ENCODE results near the gene MAPRE3. TPM values are rescaled to one million over a fixed set of nuclear protein-coding genes. Genes with fewer than 3 reads are reported as not detected.
"Not testable (repeated sequence)": the region's sequence is repeated elsewhere in the genome, so short reads cannot be mapped to it uniquely, and the experiment has no call there.

MAPRE3 gene
- total RNA-seq (7.8 TPM), polyA plus RNA-seq (ENCODE audit: insufficient read depth in 1 of 8, insufficient read length in 8 of 8, low replicate concordance in 1 of 8) (10 to 100 TPM; 21.8 to 45.7 (median 28.4) TPM)
- long read RNA-seq, donor 1, partial matches to known transcripts: 0 of 1 reads
- long read RNA-seq, donor 1, other reads (novel, unspliced or antisense): 0 of 1 reads
- long read RNA-seq, donor 2: 0 reads
- long read RNA-seq, donor 3, transcript MAPRE3-203 (7 exons, 1,801 nt): minor isoform, 7 of 18 reads
- long read RNA-seq, donor 3, transcript MAPRE3-201 (7 exons, 1,892 nt): major isoform, 11 of 18 reads
- long read RNA-seq, donor 3, partial matches to known transcripts: 0 of 18 reads
- long read RNA-seq, donor 3, other reads (novel, unspliced or antisense): 0 of 18 reads
- long read RNA-seq, donor 4, partial matches to known transcripts: 0 of 7 reads
- long read RNA-seq, donor 4, other reads (novel, unspliced or antisense): 0 of 7 reads
- long read RNA-seq, donor 5, transcript MAPRE3-201 (7 exons, 1,892 nt): major isoform, 12 of 14 reads
- long read RNA-seq, donor 5, partial matches to known transcripts: 0 of 14 reads
- long read RNA-seq, donor 5, other reads (novel, unspliced or antisense): 0 of 14 reads
- long read RNA-seq, donor 6, transcript MAPRE3-201 (7 exons, 1,892 nt): major isoform, 21 of 29 reads
- long read RNA-seq, donor 6, partial matches to known transcripts: 0 of 29 reads
- long read RNA-seq, donor 6, other reads (novel, unspliced or antisense): 0 of 29 reads
- long read RNA-seq, donor 7, transcript MAPRE3-201 (7 exons, 1,892 nt): major isoform, 9 of 10 reads
- long read RNA-seq, donor 7, partial matches to known transcripts: 0 of 10 reads
- long read RNA-seq, donor 7, other reads (novel, unspliced or antisense): 0 of 10 reads
- long read RNA-seq, donor 8, transcript MAPRE3-201 (7 exons, 1,892 nt): major isoform, 6 of 9 reads
- long read RNA-seq, donor 8, partial matches to known transcripts: 0 of 9 reads
- long read RNA-seq, donor 8, other reads (novel, unspliced or antisense): 0 of 9 reads
- long read RNA-seq, donor 9, partial matches to known transcripts: 0 of 3 reads
- long read RNA-seq, donor 9, other reads (novel, unspliced or antisense): 0 of 3 reads
- long read RNA-seq, donor 10, transcript MAPRE3-201 (7 exons, 1,892 nt): major isoform, 9 of 39 reads
- long read RNA-seq, donor 10, partial matches to known transcripts: 28 of 39 reads
- long read RNA-seq, donor 10, other reads (novel, unspliced or antisense): 0 of 39 reads
- long read RNA-seq, donor 11, transcript MAPRE3-201 (7 exons, 1,892 nt): major isoform, 5 of 5 reads
- long read RNA-seq, donor 11, partial matches to known transcripts: 0 of 5 reads
- long read RNA-seq, donor 11, other reads (novel, unspliced or antisense): 0 of 5 reads

GRCh38 chr2:26970244-26970927, at the start of gene MAPRE3:
Gene MAPRE3, plus strand, starts transcription at chr2:26970637. Its CDS starts 51,582 bp downstream, at chr2:27022219.
- Histone ChIP-seq H3K4me1 (ENCODE audit: control insufficient read depth, insufficient read depth, low read length) (peaks cover 15% of the 10 kb centered on the region), H3K9me3 (replicated peaks; ENCODE audit: control insufficient read depth, low read depth, low read length) (no peaks in the 10 kb centered on the region), H3K27ac (ENCODE audit: low read length) (peak within 1 kb of the TSS; percentile 65), H3K36me3 (ENCODE audit: control insufficient read depth, insufficient read depth, low read length) (no peaks in the 10 kb centered on the region), H3K4me3 (ENCODE audit: low read length) (peak within 1 kb of the TSS; percentile 72), H3K27me3 (ENCODE audit: control insufficient read depth, insufficient read depth, low read length) (peaks cover 19% of the 10 kb centered on the region)
- under 1% methylated on average over 60 of the region's 69 CpGs for WGBS (ENCODE audit: insufficient coverage)
- DNase-seq: peak; percentile 88

- H3K27ac ChIP-seq (ENCODE audit: low read length): no peak overlapping the region
- WGBS (ENCODE audit: insufficient coverage): 82% methylated on average over 4 of the region's 5 CpGs
- peaks cover 7% of the 10 kb centered on the region for H3K27me3 ChIP-seq (ENCODE audit: control insufficient read depth, insufficient read depth, low read length)
- no peak overlapping the region for H3K4me3 ChIP-seq (ENCODE audit: low read length)
- peaks cover 8% of the 10 kb centered on the region for H3K4me1 ChIP-seq (ENCODE audit: control insufficient read depth, insufficient read depth, low read length)
- no peak for DNase-seq
- H3K9me3 ChIP-seq (replicated peaks; ENCODE audit: control insufficient read depth, low read depth, low read length): no peaks in the 10 kb centered on the region
- no peaks in the 10 kb centered on the region for H3K36me3 ChIP-seq (ENCODE audit: control insufficient read depth, insufficient read depth, low read length)
These were observed 49.1 kb upstream of the MAPRE3 start for GRCh38 chr2:26921323-26921722.

GRCh38 chr2:26922405-26923188, 47.8 kb upstream of the MAPRE3 start:
- no peak overlapping the region for H3K27ac ChIP-seq (ENCODE audit: low read length)
- no peaks in the 10 kb centered on the region for H3K9me3 ChIP-seq (replicated peaks; ENCODE audit: control insufficient read depth, low read depth, low read length)
- H3K27me3 ChIP-seq (ENCODE audit: control insufficient read depth, insufficient read depth, low read length): peaks cover 7% of the 10 kb centered on the region
- H3K4me3 ChIP-seq (ENCODE audit: low read length): no peak overlapping the region
- H3K36me3 ChIP-seq (ENCODE audit: control insufficient read depth, insufficient read depth, low read length): no peaks in the 10 kb centered on the region
- WGBS (ENCODE audit: insufficient coverage): 5% methylated on average over 2 of the region's 8 CpGs
- H3K4me1 ChIP-seq (ENCODE audit: control insufficient read depth, insufficient read depth, low read length): peaks cover 8% of the 10 kb centered on the region
- peak; percentile 59 for DNase-seq

- not testable (repeated sequence) for H3K27ac ChIP-seq (ENCODE audit: low read length); H3K27me3 ChIP-seq (ENCODE audit: control insufficient read depth, insufficient read depth, low read length); H3K4me1 ChIP-seq (ENCODE audit: control insufficient read depth, insufficient read depth, low read length); H3K4me3 ChIP-seq (ENCODE audit: low read length); H3K36me3 ChIP-seq (ENCODE audit: control insufficient read depth, insufficient read depth, low read length); H3K9me3 ChIP-seq (replicated peaks; ENCODE audit: control insufficient read depth, low read depth, low read length); DNase-seq
- no CpG with 5 or more reads among the region's 1 CpG for WGBS (ENCODE audit: insufficient coverage)
These were observed 47.3 kb upstream of the MAPRE3 start for GRCh38 chr2:26923189-26923466.

- peaks cover 9% of the 10 kb centered on the region for H3K27me3 ChIP-seq (ENCODE audit: control insufficient read depth, insufficient read depth, low read length)
- peaks cover 8% of the 10 kb centered on the region for H3K4me1 ChIP-seq (ENCODE audit: control insufficient read depth, insufficient read depth, low read length)
- no peak overlapping the region for H3K4me3 ChIP-seq (ENCODE audit: low read length)
- no peaks in the 10 kb centered on the region for H3K9me3 ChIP-seq (replicated peaks; ENCODE audit: control insufficient read depth, low read depth, low read length)
- H3K36me3 ChIP-seq (ENCODE audit: control insufficient read depth, insufficient read depth, low read length): no peaks in the 10 kb centered on the region
- no peak for DNase-seq
- WGBS (ENCODE audit: insufficient coverage): 93% methylated on average over 14 of the region's 14 CpGs
- H3K27ac ChIP-seq (ENCODE audit: low read length): no peak overlapping the region
These were observed 45.7 kb upstream of the MAPRE3 start for GRCh38 chr2:26924731-26925099.

- H3K9me3 ChIP-seq (replicated peaks; ENCODE audit: control insufficient read depth, low read depth, low read length): no peaks in the 10 kb centered on the region
- 44% methylated on average over 5 of the region's 9 CpGs for WGBS (ENCODE audit: insufficient coverage)
- H3K27ac ChIP-seq (ENCODE audit: low read length): no peak overlapping the region
- DNase-seq: no peak
- H3K4me3 ChIP-seq (ENCODE audit: low read length): no peak overlapping the region
- peaks cover 8% of the 10 kb centered on the region for H3K4me1 ChIP-seq (ENCODE audit: control insufficient read depth, insufficient read depth, low read length)
- no peaks in the 10 kb centered on the region for H3K36me3 ChIP-seq (ENCODE audit: control insufficient read depth, insufficient read depth, low read length)
- peaks cover 9% of the 10 kb centered on the region for H3K27me3 ChIP-seq (ENCODE audit: control insufficient read depth, insufficient read depth, low read length)
These were observed 45.2 kb upstream of the MAPRE3 start for GRCh38 chr2:26925100-26925791.

- H3K36me3 ChIP-seq (ENCODE audit: control insufficient read depth, insufficient read depth, low read length): no peaks in the 10 kb centered on the region
- H3K4me3 ChIP-seq (ENCODE audit: low read length): no peak overlapping the region
- no peak for DNase-seq
- WGBS (ENCODE audit: insufficient coverage): 91% methylated on average over 8 of the region's 9 CpGs
- peaks cover 8% of the 10 kb centered on the region for H3K4me1 ChIP-seq (ENCODE audit: control insufficient read depth, insufficient read depth, low read length)
- no peak overlapping the region for H3K27ac ChIP-seq (ENCODE audit: low read length)
- H3K27me3 ChIP-seq (ENCODE audit: control insufficient read depth, insufficient read depth, low read length): peaks cover 4% of the 10 kb centered on the region
- H3K9me3 ChIP-seq (replicated peaks; ENCODE audit: control insufficient read depth, low read depth, low read length): no peaks in the 10 kb centered on the region
These were observed 43.2 kb upstream of the MAPRE3 start for GRCh38 chr2:26927221-26927620.

- 84% methylated on average over 5 of the region's 11 CpGs for WGBS (ENCODE audit: insufficient coverage)
- Histone ChIP-seq H3K27ac (ENCODE audit: low read length) (no peak overlapping the region), H3K4me3 (ENCODE audit: low read length) (no peak overlapping the region), H3K4me1 (ENCODE audit: control insufficient read depth, insufficient read depth, low read length) (no peaks in the 10 kb centered on the region), H3K27me3 (ENCODE audit: control insufficient read depth, insufficient read depth, low read length) (peaks cover 6% of the 10 kb centered on the region), H3K9me3 (replicated peaks; ENCODE audit: control insufficient read depth, low read depth, low read length) (no peaks in the 10 kb centered on the region), H3K36me3 (ENCODE audit: control insufficient read depth, insufficient read depth, low read length) (no peaks in the 10 kb centered on the region)
- DNase-seq: no peak
These were observed 37.5 kb upstream of the MAPRE3 start for GRCh38 chr2:26932974-26933373.

Measured in muscle of leg (tissue), 16 donors.